Measurements from ENCODE around the gene IGSF3. TPM values are rescaled to one million over a fixed set of nuclear protein-coding genes. Genes with fewer than 3 reads are reported as not detected.
A peak's percentile ranks its signal among the peaks of the same experiment; 100 is the strongest.

Gene IGSF3
- total and polyA plus RNA-seq, 2 of the 13 experiments (the other 11 are each of a cell fraction or from before 2014, with no cell fraction given): 0.11 to 0.16 TPM

GRCh38 chr1:116538544-116538943, 129.0 kb downstream of the IGSF3 start:
- no peak overlapping the region for H3K27ac ChIP-seq (ENCODE audit: extremely low read length, insufficient read depth, low read length)
- FAIRE-seq (peak; percentile 30), DNase-seq (ENCODE audit: low spot score) (peak; percentile 71), ATAC-seq (peak; percentile 97)
- WGBS (ENCODE audit: low lambda C conversion rate): 100% methylated on average over 1 of the region's 1 CpG
- in situ Hi-C loops (cut with HindIII; ENCODE audit: extremely low pct_ligation_motif_present, low pct_unique_long_range_greater_than_20kb) (no loop called here), intact Hi-C loops (cut with micrococcal nuclease; ENCODE audit: unreplicated experiment) (no loop called here)
- peaks cover 21% of the 10 kb centered on the region for H3K4me1 ChIP-seq (ENCODE audit: insufficient read depth, low read length)
- no peaks in the 10 kb centered on the region for H3K9me3 ChIP-seq (ENCODE audit: low read length)
- no TSS peak for BruUV-seq (replicated peaks)
- no peak overlapping the region for H3K4me2 ChIP-seq (ENCODE audit: low read depth, low read length)
- POLR2A ChIA-PET: no interaction called here
- H2AFZ ChIP-seq (ENCODE audit: low read length): no peak overlapping the region
- no peaks in the 10 kb centered on the region for H3K27me3 ChIP-seq (ENCODE audit: control insufficient read depth in 1 of 2, insufficient read depth in 2 of 2, low read length in 2 of 2)
- CTCF ChIA-PET (ENCODE audit: low intra/inter-chr PET ratio, low total read pairs): no interaction called here
- no peak overlapping the region for H3K9ac ChIP-seq (ENCODE audit: insufficient read depth, low read depth, low read length)
- H3K79me2 ChIP-seq (ENCODE audit: insufficient read depth, low read length): no peaks in the 10 kb centered on the region
- H4K20me1 ChIP-seq (ENCODE audit: insufficient read depth, low read length): no peaks in the 10 kb centered on the region
- H3K36me3 ChIP-seq (replicated peaks in 1 of 2; ENCODE audit: control insufficient read depth in 1 of 2, insufficient read depth in 2 of 2, low read length in 2 of 2): peaks cover 15 to 58% of the 10 kb centered on the region in 2 experiments; a peak in 4 of 5 replicates
- H3K4me3 ChIP-seq (replicated peaks in 1 of 3; ENCODE audit: insufficient read depth in 1 of 3, low read depth in 2 of 3, low read length in 3 of 3): no peak overlapping the region
- TF ChIP-seq PCBP1 (IDR thresholded peaks at IDR 0.05; ENCODE audit: borderline replicate concordance, low read depth, low read length): no peak
- no peak for TF ChIP-seq ZNF597 (CRISPR knock-in tag; IDR thresholded peaks at IDR 0.05)
- TF ChIP-seq ZNF253 (CRISPR knock-in tag; IDR thresholded peaks at IDR 0.05; ENCODE audit: borderline replicate concordance): no peak
- no peak for TF ChIP-seq ZSCAN12 (CRISPR knock-in tag; IDR thresholded peaks at IDR 0.05)
- no peak for TF ChIP-seq ZSCAN30 (CRISPR knock-in tag; IDR thresholded peaks at IDR 0.05)
- TF ChIP-seq ZNF775 (CRISPR knock-in tag; IDR thresholded peaks at IDR 0.05; ENCODE audit: borderline replicate concordance): no peak
- no peak for TF ChIP-seq THAP11 (CRISPR knock-in tag; IDR thresholded peaks at IDR 0.05)
- no peak for TF ChIP-seq ZNF24 (IDR thresholded peaks at IDR 0.05)
- TF ChIP-seq TFE3 (CRISPR knock-in tag; IDR thresholded peaks at IDR 0.05): peak; percentile 65; the same call in 1 of the 2 replicates
- TF ChIP-seq CAMTA2 (CRISPR knock-in tag; IDR thresholded peaks at IDR 0.05; ENCODE audit: borderline replicate concordance): no peak
- TF ChIP-seq ARID2 (CRISPR knock-in tag; IDR thresholded peaks at IDR 0.05; ENCODE audit: borderline replicate concordance): no peak
- TF ChIP-seq ZNF180 (CRISPR knock-in tag; IDR thresholded peaks at IDR 0.05; ENCODE audit: borderline replicate concordance, low read depth): no peak
- TF ChIP-seq ATRX (CRISPR knock-in tag; IDR thresholded peaks at IDR 0.05; ENCODE audit: borderline replicate concordance): no peak
- TF ChIP-seq RCOR2 (CRISPR knock-in tag; IDR thresholded peaks at IDR 0.05): no peak
- TF ChIP-seq SP1 (IDR thresholded peaks at IDR 0.05): no peak
- TF ChIP-seq SP1 (CRISPR knock-in tag; IDR thresholded peaks at IDR 0.05): no peak
- 0 out of 2 replicates have a peak, but pooled peaks have one; percentile 29 for TF ChIP-seq PITX1 (CRISPR knock-in tag; IDR thresholded peaks at IDR 0.05)
- 0 out of 4 replicates have a peak, but pooled peaks of 1 of the 2 experiments have one; percentile 6 for TF ChIP-seq ATF4 (CRISPR knock-in tag; IDR thresholded peaks at IDR 0.05)
- no peak for TF ChIP-seq ZBTB46 (CRISPR knock-in tag; IDR thresholded peaks at IDR 0.05; ENCODE audit: borderline replicate concordance)
- peak; percentile 52; the same call in 1 of the 2 replicates for TF ChIP-seq FOXK1 (CRISPR knock-in tag; IDR thresholded peaks at IDR 0.05; ENCODE audit: borderline replicate concordance, low read depth)
- no peak for TF ChIP-seq ZNF703 (CRISPR knock-in tag; IDR thresholded peaks at IDR 0.05; ENCODE audit: borderline replicate concordance)
- peak; percentile 57; the same call in 1 of the 2 replicates for TF ChIP-seq RXRB (CRISPR knock-in tag; IDR thresholded peaks at IDR 0.05; ENCODE audit: borderline replicate concordance)
